HG03520 (cell line): Measurements from ENCODE around the gene PHACTR2.
"Not testable (repeated sequence)": the region's sequence is repeated elsewhere in the genome, so short reads cannot be mapped to it uniquely, and the experiment has no call there.

ENCODE experiments used
- ATAC-seq: cut with Tn5 transposase; IDR thresholded peaks from one replicate; pipeline ENCODE4 v1.9.1; 2021; ENCODE audit warnings: mild to moderate bottlenecking, moderate library complexity; ENCODE audit not compliant: unreplicated experiment

The PHACTR2 gene

DNA sequence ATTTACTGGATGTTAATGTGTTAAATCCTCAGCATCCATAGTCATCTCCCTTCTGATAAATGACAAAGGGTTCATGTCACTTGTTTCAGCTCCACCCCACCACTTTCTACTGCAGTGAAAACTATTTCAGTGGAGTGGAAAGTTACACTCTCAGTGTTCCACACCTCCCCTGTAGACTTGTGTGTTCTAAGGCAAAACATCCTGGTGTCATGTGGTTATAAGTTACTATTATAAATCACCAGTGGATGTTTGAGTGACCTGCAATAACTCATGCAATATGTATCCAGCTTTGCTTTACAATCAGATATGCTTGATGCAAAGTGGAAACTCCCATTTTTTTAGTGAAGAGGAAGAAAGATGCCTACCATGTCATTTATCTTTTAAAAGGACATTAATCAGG, 83.3 kb downstream of the PHACTR2 start:
- ATAC-seq, result no peak

DNA sequence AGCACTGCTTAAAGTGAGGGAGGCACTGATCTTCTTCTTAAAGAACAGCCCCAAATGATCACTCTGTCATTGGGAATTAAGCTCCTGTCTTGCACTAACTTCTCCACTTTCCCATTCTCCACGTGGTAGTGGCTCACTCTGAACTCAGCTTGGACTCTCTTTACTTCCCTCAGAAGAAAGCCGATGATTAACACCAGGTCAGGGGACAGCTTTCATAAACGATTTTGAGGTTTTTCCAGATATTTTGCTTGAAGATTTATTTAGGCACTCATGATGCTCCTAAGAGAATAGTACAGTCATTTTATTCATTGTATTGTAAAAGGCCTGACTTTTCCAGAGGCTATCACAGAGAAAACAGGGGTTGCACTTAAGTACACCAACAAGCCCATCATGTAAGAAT, 84.4 kb downstream of the PHACTR2 start:
- no peak for ATAC-seq

DNA sequence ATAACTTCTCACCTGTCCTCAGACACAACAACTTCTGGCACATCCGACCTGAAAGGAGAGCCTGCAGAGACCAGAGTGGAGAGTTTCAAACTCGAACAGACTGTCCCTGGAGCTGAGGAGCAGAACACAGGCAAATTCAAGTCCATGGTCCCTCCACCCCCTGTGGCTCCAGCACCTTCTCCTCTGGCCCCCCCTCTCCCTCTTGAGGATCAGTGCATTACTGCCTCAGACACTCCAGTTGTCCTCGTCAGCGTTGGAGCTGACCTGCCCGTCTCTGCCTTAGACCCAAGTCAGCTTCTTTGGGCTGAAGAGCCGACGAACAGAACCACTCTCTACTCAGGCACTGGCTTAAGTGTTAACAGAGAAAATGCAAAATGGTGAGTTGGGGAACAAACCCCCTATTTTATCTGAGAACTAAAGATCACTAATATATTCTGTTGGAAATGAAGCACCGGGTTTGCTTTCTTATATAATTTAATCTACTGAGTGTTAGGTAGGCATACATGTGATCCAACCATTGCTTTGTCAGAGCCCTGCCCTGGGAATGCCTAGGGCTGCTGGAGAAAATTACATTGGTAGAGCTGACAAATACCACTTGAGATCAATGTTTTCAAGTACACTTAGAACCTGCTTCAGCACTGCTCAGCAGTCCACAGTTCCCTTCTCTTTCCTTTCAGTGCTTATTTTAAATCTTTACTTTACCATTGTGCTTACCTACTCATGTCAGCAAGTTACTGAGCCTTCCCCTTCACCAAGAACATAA, 87.8 kb downstream of the PHACTR2 start:
- no peak for ATAC-seq

DNA sequence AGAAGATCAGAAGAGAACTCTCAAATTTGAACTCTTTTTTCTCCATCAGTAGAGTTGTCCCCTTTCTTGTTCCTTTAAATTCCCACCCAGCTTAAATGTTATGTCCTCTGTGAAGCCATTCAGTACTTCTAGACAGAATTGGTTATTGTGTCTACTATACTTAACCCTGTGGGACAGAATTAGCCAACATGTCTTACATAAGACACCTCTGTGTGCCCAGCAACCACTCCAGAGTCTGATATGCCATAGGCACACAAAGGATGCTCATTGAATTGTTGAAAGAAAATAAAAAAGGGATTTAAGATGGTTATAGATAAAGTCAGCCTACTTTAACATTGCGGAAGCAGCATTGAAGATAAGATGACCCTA, 88.4 kb downstream of the PHACTR2 start:
- no peak for ATAC-seq

DNA sequence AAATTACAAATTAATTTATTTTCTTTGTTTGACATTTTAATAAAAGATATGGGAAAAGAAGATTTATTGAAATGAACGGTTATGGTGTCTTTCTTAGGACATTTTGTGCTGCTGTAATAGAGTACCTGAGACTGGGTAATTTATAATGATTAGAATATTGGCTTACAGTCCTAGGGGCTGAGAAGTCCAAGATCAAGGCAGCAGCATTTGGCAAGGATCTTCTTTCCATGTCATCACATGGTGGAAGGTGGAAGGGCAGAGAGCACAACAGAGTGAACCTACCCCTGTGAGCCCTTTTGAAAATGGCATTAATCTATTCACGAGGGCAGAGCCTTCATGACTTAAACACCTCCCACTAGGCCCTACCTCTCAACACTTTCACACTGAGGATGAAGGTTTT, 89.7 kb downstream of the PHACTR2 start:
- no peak for ATAC-seq

DNA sequence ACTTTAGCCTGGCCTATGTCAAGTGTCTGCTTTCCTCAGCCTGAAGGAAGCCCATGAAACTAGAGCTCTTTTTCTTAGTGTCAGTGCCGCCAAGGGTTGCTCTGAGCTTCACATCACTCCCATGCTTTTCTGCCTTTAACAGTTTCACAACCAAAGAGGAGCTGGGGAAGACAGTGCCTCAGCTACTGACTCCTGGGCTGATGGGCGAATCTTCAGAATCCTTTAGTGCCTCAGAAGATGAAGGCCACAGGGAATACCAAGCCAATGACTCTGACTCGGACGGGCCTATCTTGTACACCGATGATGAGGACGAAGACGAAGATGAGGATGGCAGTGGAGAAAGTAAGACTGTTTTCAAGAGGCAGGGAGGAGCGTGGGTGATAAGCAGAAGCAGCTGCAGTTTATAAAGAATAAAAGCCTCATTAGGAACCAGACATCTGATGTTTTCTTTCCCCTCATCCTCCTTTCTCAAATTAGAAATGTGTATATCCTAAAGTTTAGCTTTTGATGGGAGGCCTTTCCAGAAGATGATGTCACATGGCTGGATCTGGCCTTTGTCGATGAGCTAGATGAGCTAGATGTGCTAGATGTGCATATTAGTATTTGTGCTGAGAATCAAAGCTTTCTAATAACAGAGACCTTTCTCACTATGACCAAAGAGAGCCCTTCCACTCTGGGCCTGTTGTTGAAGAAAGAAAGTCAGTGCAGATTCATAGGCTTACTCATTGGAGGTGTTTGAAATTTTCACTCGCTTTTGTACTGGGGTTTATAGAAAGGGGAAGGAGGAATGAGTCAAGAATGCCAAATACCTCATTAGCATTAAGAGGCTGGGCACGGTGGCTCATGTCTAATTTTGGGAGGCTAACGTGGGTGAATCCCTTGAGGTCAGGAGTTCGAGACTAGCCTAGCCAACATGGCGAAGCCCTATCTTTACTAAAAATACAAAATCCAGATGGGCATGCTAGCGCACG, 94.6 kb downstream of the PHACTR2 start:
- ATAC-seq, result no peak

DNA sequence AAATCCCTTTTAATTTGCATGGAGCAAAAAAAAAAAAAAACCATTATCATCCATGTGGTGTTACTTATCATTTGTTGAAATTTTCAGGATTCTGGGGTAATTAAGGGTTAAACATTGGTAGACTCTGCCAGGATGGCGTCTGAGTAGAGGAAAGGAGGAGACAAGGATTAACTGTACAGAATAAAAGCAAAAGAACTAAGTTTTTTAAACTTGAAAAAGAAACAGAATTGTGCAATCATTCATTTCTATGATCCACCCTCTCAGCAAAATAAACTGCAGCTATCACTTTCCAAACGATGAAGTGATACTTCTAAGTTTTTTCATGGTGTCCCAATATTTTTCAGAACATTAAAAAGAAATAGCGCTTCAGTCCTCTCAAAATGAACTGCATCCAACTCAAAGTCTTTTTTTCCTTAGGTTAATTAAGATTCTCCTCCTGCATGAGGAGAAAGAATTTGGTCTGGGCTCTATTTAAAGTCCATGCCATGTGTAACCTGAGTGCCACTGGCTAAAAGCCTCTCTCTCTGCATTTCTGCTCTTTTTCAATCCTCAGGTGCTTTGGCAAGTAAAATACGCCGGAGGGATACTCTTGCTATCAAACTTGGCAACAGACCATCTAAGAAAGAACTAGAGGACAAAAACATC, 95.9 kb downstream of the PHACTR2 start:
- ATAC-seq, result no peak

DNA sequence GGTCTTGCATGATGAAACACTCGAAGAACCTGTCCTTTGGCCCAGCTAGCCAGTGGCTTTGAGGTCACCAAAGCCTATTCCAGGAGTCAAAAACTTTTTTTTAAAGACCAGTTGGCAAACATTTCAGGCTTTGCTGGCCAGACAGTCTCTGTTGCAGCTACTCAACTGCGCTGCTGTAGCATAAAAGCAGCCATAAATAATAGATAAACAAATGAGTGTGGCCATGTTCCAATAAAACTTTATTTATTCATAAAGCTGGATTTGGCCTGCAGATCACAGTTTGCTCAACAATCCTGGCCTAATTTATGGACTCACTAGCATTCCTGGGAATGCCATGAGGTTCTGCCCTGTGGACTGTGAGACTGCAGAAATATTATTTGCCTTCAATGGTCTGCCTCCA, 96.6 kb downstream of the PHACTR2 start:
- ATAC-seq, result no peak

DNA sequence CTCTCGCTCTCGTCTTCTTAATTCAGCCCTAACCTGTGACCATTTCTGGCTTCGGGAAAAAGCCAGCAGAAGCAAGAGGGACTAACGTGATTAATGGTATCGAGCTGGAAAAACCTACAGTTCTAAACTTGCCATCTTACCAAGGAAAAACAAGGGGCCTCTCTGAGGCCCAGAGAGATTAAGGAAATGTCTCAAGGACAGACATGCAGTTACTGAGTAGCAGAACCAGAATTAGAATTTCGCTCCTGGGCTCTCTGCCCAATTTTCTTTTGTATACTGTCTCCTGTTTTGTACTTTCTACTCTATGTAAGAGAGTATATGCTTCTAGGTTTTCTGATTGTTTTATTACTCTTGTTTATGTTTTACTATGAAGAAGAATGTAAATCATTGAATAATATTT, 97.6 kb downstream of the PHACTR2 start:
- ATAC-seq, result no peak

DNA sequence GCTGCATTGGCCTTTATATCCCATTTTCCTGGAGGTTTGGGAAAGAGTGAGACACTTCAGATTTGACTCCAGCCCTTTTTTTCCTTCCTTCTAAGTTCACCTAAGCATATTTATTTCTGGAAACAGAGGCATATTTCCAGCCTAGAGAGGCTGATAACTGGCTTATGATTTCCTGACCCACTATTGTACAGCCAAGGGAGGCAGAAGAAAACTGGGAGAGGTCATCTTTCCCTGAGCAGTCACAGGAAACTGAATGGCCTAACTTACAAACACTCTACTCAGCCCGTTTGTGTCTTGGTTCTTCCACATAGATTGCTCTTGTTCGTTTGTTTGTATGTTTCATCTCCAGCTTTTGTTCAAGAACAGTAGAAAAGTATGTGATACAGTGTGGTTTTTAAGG, 101.2 kb downstream of the PHACTR2 start:
- ATAC-seq, result no peak

DNA sequence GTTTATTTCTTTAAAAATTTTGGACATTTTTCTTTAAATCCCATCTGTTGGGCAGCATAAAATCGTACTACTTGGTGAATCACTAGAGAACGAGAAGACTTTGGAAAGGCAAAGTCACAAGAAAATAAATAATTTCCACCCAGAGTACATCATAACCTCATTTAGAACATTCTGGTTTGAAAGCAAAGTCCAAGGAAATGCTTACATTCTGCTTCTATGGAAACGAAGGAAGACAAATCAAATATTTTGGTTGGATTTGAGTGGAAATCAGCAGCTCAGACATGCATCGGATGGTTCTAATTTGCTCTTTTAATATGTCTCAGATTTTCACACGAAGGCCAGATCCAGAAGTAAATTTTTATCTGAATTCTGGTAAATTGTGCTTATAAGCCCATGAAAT, 104.7 kb downstream of the PHACTR2 start:
- no peak for ATAC-seq

DNA sequence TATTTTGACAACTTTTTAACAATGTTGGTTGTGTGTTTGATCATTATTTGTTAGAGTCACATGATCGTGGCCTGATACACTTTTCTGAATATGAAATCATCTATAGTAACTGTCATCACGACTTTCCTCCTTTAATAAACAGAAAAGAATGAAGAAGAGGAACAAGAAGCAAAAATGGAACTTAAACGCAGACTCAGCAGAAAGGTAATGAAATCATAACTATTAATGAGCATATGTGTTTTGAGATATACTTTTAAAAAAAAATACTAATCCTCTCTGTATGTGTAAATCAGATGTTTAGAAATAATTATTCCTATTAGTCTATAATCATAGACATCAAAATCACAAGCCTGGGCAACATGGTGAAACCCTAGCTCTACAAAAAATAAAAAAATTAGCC, 105.3 kb downstream of the PHACTR2 start:
- no peak for ATAC-seq

DNA sequence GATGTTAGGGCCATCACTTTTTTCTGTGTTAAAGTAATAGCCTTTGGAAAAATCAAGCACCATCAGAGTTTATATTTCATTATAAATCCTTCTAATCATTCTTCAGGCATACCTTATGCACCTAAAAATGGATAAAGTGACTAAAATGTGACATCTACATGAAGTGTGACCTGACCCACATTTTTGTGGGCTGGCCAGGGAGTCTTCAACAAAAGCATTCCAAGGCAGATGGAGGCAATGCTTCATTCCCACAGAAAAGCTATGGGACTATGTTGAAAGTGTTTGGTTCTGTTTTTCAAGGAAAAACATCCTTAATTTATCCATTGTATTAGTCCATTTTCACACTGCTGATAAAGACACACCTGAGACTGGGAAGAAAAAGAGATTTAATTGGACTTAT, 106.6 kb downstream of the PHACTR2 start:
- no peak for ATAC-seq

DNA sequence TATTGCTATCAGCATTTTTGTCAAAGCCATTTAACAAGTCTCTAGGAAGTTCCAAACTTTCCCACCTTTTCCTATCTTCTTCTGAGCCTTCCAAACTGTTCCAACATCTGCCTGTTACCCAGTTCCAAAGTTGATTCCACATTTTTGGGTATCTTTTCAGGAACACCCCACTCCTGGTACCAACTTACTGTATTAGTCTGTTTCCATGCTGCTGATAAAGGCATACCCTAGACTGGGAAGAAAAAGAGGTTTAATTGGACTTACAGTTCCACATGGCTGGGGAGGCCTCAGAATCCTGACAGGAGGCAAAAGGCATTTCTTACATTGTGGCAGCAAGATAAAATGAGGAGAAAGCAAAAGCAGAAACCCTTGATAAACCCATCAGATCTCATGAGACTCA, 108.6 kb downstream of the PHACTR2 start:
- not testable (repeated sequence) for ATAC-seq

DNA sequence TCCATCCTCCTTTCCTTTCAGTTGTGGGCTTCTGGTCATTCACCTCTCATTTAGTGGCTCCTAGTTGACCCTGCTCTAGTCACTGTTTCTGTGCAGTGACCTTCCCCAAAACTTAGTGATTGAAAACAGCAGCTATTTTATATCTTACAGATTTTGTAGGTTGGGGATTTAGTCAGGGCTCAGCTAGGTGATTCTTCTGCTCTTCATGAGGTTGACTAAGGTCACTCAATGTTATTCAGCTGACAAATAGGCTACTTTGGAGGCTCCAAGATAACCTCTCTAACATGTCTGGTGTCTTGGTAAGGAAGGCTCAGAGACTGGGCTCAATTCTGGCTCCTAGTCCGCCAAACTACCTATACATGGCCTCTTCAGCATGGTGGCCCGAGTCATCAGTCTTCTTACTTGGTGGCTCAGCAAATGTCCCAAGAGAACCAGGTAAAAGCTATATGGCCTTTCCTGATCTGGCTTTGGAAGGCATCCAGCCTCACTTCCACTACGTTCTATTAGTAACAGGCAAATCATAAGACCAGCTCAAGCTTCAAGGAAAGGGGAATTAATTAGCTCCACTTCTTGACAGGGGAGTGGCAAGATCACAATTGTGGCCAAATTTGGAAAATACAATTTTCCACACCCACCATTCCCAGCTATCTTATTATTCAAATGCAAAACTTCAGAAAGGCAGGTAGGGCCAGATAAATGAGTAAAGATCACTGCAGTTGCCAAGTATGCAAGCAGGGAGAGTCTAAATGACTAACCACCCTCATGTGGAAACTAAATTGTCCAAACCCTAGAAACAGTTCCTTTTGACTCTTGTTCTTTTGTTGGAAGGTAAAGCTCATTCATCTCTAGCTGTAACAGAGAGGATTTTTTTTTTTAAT, 114.9 kb downstream of the PHACTR2 start:
- no peak for ATAC-seq

DNA sequence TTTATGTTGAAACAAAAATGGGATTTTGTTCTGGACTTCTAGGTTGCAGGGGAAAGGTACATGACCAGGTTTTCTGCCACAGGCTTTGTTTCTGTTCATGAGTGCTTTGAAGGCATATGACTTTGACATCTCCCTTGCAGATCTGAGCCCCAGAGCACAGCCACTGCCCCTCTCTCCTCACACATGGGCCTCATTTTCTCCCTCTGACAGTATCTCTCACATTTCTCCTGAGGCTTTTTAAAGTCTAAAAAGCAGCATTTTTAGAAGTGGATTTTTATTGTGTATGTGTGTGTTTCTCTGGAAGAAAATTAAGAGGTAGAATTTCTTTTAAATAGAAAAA, 115.5 kb downstream of the PHACTR2 start:
- no peak for ATAC-seq

DNA sequence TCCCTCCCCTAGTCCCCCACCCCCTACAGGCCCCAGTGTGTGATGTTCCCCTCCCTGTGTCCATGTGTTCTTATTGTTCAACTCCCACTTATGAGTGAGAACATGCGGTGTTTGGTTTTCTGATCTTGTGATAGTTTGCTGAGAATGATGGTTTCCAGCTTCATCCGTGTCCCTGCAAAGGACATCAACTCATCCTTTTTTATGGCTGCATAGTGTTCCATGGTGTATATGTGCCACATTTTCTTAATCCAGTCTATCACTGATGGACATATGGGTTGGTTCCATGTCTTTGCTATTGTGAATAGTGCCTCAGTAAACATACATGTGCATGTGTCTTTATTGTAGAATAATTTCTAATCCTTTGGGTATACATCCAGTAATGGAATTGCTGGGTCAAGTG, 118.8 kb downstream of the PHACTR2 start:
- not testable (repeated sequence) for ATAC-seq

DNA sequence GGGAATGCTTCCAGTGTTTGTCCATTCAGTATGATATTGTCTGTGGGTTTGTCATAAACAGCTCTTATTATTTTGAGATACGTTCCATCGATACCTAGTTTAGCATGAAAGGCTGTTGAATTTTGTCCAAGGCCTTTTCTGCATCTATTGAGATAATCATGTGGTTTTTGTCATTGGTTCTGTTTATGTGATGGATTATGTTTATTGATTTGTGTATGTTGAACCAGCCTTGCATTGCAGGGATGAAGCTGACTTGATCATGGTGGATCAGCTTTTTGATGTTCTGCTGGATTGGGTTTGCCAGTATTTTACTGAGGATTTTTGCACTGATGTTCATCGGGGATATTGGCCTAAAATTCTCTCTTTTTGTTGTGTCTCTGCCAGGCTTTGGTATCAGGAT, 120.7 kb downstream of the PHACTR2 start:
- not testable (repeated sequence) for ATAC-seq

DNA sequence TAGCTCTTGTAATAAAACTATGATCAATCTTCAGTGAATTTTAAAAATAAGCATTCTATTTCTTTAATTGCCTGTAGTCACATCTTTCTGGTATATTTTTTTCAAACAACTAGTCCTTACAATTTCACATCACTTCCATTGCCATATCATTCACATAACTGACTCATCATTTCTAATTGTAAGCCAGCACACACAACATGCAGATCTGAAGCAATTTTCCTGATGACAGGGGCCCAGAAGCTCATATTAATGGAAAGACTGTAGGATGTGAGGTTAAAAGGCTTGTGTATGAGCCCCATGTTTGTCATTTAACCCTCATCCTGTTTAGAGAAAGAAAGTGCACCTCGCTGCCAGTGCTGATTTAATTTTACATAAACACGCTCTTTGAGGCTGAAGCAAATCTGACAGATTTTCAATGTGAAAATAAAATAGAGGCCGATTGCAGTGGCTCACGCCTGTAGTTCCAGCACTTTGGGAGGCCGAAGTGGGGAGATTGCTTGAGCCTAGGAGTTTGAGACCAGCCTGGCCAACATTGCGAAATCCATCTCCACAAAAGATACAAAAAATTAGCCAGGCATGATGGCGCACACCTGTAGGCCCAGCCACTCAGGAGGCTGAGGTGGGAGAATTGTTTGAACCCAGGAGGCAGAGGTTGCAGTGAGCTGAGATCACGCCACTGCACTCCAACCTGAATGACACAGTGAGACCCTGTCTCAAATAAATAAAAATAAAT, 125.2 kb downstream of the PHACTR2 start:
- ATAC-seq, result no peak
